ENCODE results near the gene BCL7B.

GRCh38 chr7:73585196-73585595 lies 27.7 kb upstream of the BCL7B start:
- TF ChIP-seq EZH2phosphoT487 (IDR thresholded peaks at IDR 0.05; ENCODE audit: borderline replicate concordance, low read length) (no peak), CTCF (conservative IDR thresholded peaks at IDR 0.05; ENCODE audit: low read depth, low read length) (no peak), EZH2 (IDR thresholded peaks at IDR 0.05; ENCODE audit: low read length, unreplicated experiment) (no peak)

Measured in PC-3 (cell line).